GM20000 (cell line): Measurements from ENCODE around the gene FOXP1.

ENCODE experiments used
- DNase-seq: peaks from one replicate; pipeline ENCODE4 v3.0.0; 2012; ENCODE audit warnings: low spot score
- TF ChIP-seq, protein P1 (sequence below): IDR thresholded peaks from 2 replicates; pipeline ENCODE4 v1.5.1; 2012; ENCODE audit warnings: mild to moderate bottlenecking, control low read depth; ENCODE audit errors: extremely low read depth, missing control alignments

Gene FOXP1

DNA sequence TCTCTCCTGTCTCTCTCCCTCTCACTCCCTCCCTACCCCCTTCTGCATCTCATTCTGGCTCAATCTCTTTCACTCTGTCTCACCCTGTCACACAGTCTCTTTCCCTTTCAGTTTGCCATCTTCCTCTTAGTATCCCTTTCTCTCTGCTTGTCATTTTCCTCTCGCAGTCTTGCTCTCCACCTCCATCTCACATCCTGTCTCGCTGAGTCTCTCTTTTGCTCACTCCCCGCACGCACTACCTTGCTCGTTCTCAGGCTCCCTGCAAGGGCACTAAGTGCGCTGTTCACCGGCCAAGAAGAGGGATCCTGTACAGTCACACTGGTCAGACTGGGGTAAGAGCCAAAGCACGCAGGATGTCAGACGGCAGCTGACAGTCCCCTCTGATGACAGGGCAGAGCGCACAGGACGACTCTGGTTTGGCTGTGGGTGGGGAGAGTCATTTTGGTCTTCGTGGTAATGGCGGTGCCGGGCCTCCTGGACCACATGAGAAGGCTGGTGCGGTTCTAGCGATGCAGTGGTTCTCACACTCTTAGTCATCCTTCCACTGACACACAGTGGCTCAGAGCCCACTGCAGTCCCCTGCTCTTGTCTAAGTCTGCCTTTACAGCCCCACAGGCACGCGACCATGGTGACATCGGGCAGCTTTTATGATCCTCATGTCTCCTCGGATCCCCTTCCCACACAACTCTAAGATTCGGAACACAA, 356.8 kb downstream of the FOXP1 start:
- TF ChIP-seq, protein P1, sequence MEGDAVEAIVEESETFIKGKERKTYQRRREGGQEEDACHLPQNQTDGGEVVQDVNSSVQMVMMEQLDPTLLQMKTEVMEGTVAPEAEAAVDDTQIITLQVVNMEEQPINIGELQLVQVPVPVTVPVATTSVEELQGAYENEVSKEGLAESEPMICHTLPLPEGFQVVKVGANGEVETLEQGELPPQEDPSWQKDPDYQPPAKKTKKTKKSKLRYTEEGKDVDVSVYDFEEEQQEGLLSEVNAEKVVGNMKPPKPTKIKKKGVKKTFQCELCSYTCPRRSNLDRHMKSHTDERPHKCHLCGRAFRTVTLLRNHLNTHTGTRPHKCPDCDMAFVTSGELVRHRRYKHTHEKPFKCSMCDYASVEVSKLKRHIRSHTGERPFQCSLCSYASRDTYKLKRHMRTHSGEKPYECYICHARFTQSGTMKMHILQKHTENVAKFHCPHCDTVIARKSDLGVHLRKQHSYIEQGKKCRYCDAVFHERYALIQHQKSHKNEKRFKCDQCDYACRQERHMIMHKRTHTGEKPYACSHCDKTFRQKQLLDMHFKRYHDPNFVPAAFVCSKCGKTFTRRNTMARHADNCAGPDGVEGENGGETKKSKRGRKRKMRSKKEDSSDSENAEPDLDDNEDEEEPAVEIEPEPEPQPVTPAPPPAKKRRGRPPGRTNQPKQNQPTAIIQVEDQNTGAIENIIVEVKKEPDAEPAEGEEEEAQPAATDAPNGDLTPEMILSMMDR, result no peak
- peak; percentile 59 for DNase-seq

- no peak for DNase-seq
- TF ChIP-seq, protein P1, result no peak
Observed at GRCh38 chr3:71225951-71226564, 357.5 kb downstream of the FOXP1 start.

DNA sequence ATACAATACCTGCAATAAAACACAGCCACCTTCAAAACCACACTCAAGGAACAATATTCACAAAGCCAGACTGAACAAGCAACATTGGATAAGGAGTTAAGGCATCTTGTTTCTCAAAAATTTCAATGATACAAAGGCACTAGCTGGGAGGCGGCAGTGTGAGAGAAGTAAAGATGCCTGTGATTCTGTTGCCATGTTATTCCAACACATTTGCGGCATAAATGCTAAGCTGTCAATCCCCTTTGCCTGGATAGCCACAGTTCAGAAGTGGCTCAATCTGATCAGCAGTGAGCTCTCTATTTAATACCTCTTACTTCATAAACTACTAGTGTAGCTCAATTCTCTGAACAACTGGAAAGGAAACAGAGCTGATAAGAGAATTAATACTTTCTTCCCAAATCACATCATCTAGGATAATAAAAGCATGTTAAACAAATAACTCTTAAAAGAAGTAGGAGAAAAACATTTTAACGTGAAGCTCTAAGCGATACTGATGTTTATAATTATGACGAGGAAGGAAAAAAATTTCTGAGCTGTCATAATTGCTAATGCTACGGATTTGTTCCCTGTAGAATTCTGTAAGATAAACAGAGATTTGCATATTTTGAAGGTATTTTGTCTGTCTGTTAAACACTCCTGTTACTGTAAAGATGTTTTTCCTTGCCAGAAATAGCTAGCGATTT, 358.4 kb downstream of the FOXP1 start:
- DNase-seq, result no peak
- TF ChIP-seq, protein P1, result no peak

DNA sequence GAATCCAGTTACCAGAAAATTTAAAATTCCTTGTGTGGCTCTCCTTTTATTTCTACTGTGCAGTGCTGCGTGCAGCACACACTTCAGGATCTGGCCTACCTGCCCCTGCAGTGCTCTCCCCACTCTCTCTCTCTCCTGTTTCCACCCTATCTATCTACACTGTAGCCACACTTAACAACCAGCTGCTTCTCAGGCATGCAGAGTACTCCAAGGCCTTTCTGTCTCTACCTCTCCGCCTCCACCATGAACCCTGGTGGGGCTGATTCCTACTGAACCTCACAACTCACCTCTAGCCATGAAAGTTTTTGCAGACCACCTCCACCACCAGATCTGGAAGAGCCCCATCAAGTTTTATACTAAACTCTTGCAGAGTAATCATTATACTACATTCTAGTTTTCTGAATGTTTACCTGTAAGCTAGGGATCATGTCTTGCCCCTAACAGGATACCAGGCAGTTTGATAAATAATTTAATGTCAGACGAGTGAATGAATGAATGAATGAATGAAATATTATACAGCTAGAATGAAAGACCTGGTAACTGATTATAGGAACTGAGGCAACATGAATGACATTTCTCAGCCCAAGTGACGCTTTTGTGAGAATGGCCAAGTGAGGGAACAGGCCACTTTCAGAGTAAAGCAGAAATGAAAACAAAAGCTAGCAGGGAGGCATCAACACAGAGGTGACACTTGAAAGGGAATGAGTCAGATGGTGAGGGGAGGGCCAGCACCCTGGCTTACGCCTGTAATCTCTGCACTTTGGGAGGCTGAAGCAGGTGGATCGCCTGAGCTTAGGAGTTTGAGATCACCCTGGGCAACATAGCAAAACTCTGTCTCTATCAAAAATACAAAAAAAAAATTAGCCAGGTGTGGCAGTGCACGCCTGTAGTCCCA, 363.5 kb downstream of the FOXP1 start:
- TF ChIP-seq, protein P1, result no peak
- DNase-seq, result peak; percentile 49

GRCh38 chr3:71218508-71218907, 365.0 kb downstream of the FOXP1 start:
- no peak for DNase-seq
- TF ChIP-seq, protein P1, result no peak

DNA sequence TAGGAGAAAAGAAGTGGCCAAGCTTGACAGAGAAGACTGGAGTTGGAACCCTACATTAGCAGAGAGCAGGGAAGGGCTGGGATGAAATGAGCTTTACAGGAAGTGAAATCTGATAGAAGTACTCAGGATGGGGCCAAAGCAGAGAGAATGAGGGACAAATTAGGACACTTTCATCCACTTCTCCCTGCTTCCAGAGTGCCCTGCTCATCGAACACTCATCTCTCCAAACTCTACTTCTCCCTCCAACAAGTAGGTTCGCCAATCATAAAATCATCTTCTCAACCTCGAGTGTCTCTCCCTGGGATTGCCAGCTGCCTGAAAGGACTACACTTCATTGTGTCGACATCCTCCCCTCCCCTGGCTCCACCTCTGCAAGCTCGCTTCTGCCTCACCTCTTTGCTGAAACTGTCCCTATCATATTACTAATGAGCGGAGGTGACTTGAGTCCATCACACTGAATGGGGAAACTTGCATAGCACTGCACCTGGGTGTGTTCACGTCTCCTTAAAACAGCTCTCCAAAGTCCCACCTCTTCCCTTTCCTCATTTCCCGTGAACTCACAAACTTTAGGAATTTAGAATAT, 365.8 kb downstream of the FOXP1 start:
- no peak for DNase-seq

More for the DNA sequence above, 365.8 kb downstream of the FOXP1 start:
- TF ChIP-seq, protein P1, result no peak
